Retinal pigment epithelial cell (primary cell): ENCODE data around the gene AAGAB.

Experiments used
- DNase-seq: peaks from one replicate; pipeline ENCODE4 v3.0.0-alpha.2; 2010; ENCODE audit warnings: low read depth
- H3K4me3 ChIP-seq: 2 replicates; pipeline ENCODE4 v1.5.1; 2011; ENCODE audit warnings: mild to moderate bottlenecking, low read length, control low read depth, moderate library complexity
- TF ChIP-seq, protein P1 (sequence below): conservative IDR thresholded peaks from 2 replicates; pipeline ENCODE4 v1.5.1; 2011; ENCODE audit warnings: low read depth, low read length, control low read depth, inconsistent platforms

The AAGAB gene

GRCh38 chr15:67207555-67208207 lies 46.8 kb downstream of the AAGAB start:
- no peak overlapping the region for H3K4me3 ChIP-seq
- no peak for DNase-seq
- TF ChIP-seq, protein P1, sequence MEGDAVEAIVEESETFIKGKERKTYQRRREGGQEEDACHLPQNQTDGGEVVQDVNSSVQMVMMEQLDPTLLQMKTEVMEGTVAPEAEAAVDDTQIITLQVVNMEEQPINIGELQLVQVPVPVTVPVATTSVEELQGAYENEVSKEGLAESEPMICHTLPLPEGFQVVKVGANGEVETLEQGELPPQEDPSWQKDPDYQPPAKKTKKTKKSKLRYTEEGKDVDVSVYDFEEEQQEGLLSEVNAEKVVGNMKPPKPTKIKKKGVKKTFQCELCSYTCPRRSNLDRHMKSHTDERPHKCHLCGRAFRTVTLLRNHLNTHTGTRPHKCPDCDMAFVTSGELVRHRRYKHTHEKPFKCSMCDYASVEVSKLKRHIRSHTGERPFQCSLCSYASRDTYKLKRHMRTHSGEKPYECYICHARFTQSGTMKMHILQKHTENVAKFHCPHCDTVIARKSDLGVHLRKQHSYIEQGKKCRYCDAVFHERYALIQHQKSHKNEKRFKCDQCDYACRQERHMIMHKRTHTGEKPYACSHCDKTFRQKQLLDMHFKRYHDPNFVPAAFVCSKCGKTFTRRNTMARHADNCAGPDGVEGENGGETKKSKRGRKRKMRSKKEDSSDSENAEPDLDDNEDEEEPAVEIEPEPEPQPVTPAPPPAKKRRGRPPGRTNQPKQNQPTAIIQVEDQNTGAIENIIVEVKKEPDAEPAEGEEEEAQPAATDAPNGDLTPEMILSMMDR = no peak

GRCh38 chr15:67202991-67203390 lies 51.5 kb downstream of the AAGAB start:
- TF ChIP-seq, protein P1 = no peak
- no peak for DNase-seq
- no peak overlapping the region for H3K4me3 ChIP-seq

DNA sequence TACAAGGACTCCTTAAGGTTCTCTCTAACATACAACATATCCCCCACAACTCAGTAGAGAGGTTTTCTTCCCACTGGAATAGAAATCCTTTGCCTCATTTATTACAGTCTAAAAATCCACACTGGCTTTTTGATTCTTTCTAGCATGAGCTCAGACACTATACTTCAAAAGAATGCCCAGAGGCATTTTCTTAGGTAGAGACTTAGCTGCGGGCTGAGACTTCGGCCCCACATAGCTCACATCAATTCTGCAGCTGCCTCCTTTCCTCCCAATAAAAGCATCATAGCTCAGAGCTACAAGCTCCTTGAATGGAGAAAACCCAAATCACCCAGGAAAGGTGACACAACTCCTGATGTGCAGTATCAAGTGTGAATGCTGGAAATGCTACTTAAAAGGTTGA lies 52.4 kb downstream of the AAGAB start:
- no peak overlapping the region for H3K4me3 ChIP-seq
- no peak for DNase-seq
- TF ChIP-seq, protein P1 = no peak

GRCh38 chr15:67201136-67201535 lies 53.3 kb downstream of the AAGAB start:
- TF ChIP-seq, protein P1 = no peak
- DNase-seq = no peak
- no peak overlapping the region for H3K4me3 ChIP-seq

DNA sequence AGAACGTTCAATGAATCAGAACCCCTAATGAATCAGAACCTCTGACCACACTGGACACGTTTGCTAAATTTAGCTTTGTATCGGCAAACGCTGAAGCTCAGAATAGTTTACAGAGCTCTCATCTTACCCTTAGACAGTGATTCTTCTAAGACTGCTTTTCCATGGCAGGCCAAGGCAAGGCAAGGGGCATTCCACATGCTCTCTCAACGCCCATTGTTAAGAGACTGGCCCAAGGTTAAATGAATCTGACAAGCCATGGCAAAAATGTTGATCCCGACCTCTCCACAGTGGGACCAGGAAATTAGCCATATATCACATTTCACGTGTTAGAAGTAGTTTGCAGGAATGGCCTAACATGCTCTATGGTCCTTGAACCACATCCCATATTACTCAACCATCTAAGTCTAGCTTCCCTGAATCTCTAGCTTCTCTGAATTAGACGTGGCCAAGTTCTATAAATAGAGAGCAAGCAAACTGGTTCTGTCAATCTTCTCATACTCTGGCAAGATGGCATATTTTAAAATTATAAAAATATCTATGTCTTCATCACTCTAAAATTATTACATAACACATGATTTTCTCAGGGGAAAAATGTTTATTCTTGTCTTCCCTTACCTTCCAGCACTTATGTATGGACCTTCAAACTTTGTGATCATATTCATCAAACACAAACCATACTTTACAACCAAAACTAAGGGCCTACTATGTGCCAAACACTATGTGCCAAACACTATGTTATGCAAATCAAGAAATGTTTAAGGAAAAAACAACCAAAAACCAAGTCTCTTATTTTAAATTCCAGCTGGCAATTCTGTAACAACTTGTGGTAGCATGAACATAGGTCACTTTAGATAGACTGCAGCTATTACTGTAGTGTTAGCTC lies 54.3 kb downstream of the AAGAB start:
- H3K4me3 ChIP-seq = no peak overlapping the region
- DNase-seq = no peak
- TF ChIP-seq, protein P1 = no peak

GRCh38 chr15:67199391-67199790 lies 55.1 kb downstream of the AAGAB start:
- no peak overlapping the region for H3K4me3 ChIP-seq
- TF ChIP-seq, protein P1 = no peak
- DNase-seq = peak; percentile 60
